Aorta (tissue), 5 donors: Measurements from ENCODE around the gene PRAMEF20. TPM values are rescaled to one million over a fixed set of nuclear protein-coding genes. Genes with fewer than 3 reads are reported as not detected.
"Not testable (repeated sequence)": the region's sequence is repeated elsewhere in the genome, so short reads cannot be mapped to it uniquely, and the experiment has no call there.

Experiments used
- ATAC-seq: fragments of 200-7000 bp; cut with Tn5 transposase; one replicate; pipeline ENCODE4 v1.9.1; 2022; ENCODE audit warnings: moderate library complexity; ENCODE audit not compliant: low FRiP score
- DNase-seq, 2 donors: peaks; one replicate each; pipeline ENCODE4 v3.0.0-alpha.2; 2020
- H3K27ac ChIP-seq, 2 donors: one replicate each; pipeline ENCODE4 v1.5.1; 2013; ENCODE audit warnings: low read length in 2 of 2, mild to moderate bottlenecking in 2 of 2, moderate library complexity in 2 of 2, control low read depth in 1 of 2, inconsistent platforms in 1 of 2, low read depth in 1 of 2
- H3K27me3 ChIP-seq, 2 donors: one replicate each; pipeline ENCODE4 v1.6.1; 2013; ENCODE audit warnings: control low read depth in 1 of 2, low read length in 1 of 2, mild to moderate bottlenecking in 1 of 2, moderate library complexity in 1 of 2; ENCODE audit not compliant: insufficient read depth in 2 of 2, control insufficient read depth in 1 of 2
- H3K36me3 ChIP-seq, 2 donors: one replicate each; pipeline ENCODE4 v1.6.1; 2013; ENCODE audit warnings: control low read depth in 1 of 2, low read length in 1 of 2, mild to moderate bottlenecking in 1 of 2; ENCODE audit not compliant: insufficient read depth in 2 of 2, control insufficient read depth in 1 of 2
- H3K4me1 ChIP-seq, 2 donors: one replicate each; pipeline ENCODE4 v1.6.1; 2013; ENCODE audit warnings: low read length in 2 of 2, control low read depth in 1 of 2, mild to moderate bottlenecking in 1 of 2, moderate library complexity in 1 of 2; ENCODE audit not compliant: insufficient read depth in 2 of 2, control insufficient read depth in 1 of 2
- H3K4me3 ChIP-seq, 2 donors: one replicate each; pipeline ENCODE4 v1.5.1; 2013; ENCODE audit warnings: low read length in 2 of 2, control low read depth in 1 of 2, mild to moderate bottlenecking in 1 of 2
- H3K9me3 ChIP-seq: one replicate; pipeline ENCODE4 v1.6.1; 2013; ENCODE audit warnings: mild to moderate bottlenecking, low read length; ENCODE audit not compliant: control insufficient read depth
- WGBS, 2 donors: extraction: QIAGEN DNeasy Blood & Tissue Kit; methylation state at CpG; one replicate each; pipeline ENCODE4 v1.1.7; 2013; 5-methylcytosine and 5-hydroxymethylcytosine counted together
- intact Hi-C, 2 donors: fragments of 100-400 bp; cut with DNase I; formaldehyde crosslinking; loops; one replicate each; pipeline versions ENCODE4 v1.14.2 to v1.15.0; 2022
- polyA plus RNA-seq, 2 donors: library from polyadenylated mRNA; stranded (reverse); fragments of 200-250 nt; gene quantifications; one replicate each; pipeline ENCODE4 v1.2.3, GENCODE V29; 2013
- total RNA-seq, 2 donors: library from RNA; stranded (reverse); fragmentation: NEBNext Ultra II Directional; extraction: Animal tissue kit (Norgen Biotek cat#: 25700); gene quantifications; one replicate each; pipeline ENCODE4 v1.2.1, GENCODE V29; 2021
- donor health status: healthy with polysubstance abuse.
- donor health status: Bipolar disorder and iron deficiency.
- donor health status: DM: no; HTN: no; CAD: no.
- donor health status: DM: no; HTN: no; CAD: no.
- donor health status: DM: yes; HTN: yes; CAD: no.

PRAMEF20 gene
- total and polyA plus RNA-seq, 4 donors, result not detected

DNA sequence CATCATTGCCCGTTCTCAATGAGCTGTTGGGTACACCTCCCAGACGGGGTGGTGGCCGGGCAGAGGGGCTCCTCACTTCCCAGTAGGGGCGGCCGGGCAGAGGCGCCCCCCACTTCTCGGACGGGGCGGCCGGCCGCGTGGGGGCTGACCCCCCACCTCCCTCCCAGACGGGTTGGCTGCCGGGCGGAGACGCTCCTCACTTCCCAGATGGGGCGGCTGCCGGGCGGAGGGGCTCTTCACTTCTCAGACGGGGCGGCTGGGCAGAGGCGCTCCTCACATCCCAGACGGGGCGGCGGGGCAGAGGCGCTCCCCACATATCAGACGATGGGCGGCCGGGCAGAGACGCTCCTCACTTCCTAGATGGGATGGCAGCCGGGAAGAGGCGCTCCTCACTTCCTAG lies 15.5 kb upstream of the PRAMEF20 start:
- H3K36me3 ChIP-seq, H3K27ac ChIP-seq, H3K4me3 ChIP-seq, intact Hi-C loops, H3K27me3 ChIP-seq, H3K4me1 ChIP-seq, H3K9me3 ChIP-seq, DNase-seq, ATAC-seq: not testable (repeated sequence)
- 92 to 95% methylated on average over 31 to 32 of the region's 32 CpGs for WGBS, 2 donors

DNA sequence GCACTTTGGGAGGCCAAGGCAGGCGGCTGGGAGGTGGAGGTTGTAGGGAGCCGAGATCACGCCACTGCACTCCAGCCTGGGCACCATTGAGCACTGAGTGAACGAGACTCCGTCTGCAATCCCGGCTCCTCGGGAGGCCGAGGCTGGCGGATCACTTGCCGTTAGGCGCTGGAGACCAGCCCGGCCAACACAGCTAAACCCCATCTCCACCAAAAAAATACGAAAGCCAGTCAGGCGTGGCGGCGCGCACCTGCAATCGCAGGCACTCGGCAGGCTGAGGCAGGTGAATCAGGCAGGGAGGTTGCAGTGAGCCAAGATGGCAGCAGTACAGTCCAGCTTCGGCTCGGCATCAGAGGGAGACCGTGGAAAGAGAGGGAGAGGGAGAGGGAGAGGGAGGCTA lies 14.9 kb upstream of the PRAMEF20 start:
- H3K4me1 ChIP-seq, intact Hi-C loops, H3K4me3 ChIP-seq, DNase-seq, H3K27me3 ChIP-seq, H3K9me3 ChIP-seq, H3K27ac ChIP-seq, H3K36me3 ChIP-seq, ATAC-seq: not testable (repeated sequence)
- 94 to 95% methylated on average over 18 to 22 of the region's 22 CpGs for WGBS, 2 donors

DNA sequence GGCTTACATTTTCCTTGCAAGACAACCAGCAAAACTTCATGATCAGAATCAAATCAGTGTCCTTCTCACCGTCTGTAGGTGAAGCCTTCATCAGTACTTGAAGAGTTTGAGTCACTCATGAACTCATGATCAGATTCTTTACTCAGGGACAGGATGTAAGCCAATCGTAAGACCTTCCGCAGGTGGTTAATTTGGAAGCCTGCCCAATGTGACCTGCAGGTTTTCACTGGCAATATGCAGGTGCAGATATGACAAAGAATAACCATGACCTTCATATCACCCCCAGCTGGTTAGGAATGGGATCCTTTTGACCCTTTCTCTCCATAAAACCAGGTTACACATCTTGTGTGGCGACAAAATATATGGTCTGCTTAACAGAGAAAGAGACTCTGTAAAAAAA lies 2.4 kb upstream of the PRAMEF20 start:
- ATAC-seq, result no peak
- H3K4me3 ChIP-seq, result peak overlapping the region in 1 of 2 donors; percentile 8
- intact Hi-C loops, result no loop called here
- H3K4me1 ChIP-seq, result no peaks in the 10 kb centered on the region
- H3K27me3 ChIP-seq, result no peaks in the 10 kb centered on the region
- H3K27ac ChIP-seq, result no peak overlapping the region
- no peak for DNase-seq
- peaks cover 3% of the 10 kb centered on the region for H3K9me3 ChIP-seq
- no peaks in the 10 kb centered on the region for H3K36me3 ChIP-seq
- WGBS, 2 donors, result 82 to 84% methylated on average over 4 of the region's 4 CpGs

DNA sequence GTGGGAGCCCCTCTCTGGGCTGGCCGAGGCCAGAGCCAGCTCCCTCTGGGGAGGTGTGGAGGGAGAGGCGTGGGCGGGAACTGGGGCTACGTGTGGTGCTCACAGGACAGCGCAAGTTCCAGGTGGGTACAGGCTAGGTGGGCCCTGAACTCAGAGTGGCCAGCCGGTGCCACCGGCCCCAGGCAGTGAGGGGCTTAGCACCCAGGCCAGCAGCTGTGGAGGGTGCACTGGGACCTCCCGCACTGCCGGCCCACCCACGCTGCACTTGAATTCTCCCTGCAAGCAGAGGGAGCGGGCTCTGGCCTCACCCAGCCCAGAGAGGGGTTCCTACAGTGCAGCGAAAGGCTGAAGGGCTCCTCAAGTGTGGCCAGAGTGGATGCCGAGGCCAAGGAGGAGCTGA lies 20.2 kb downstream of the PRAMEF20 start:
- WGBS, 2 donors, result 86 to 93% methylated on average over 13 of the region's 13 CpGs
- H3K27ac ChIP-seq, result no peak overlapping the region
- no peaks in the 10 kb centered on the region for H3K36me3 ChIP-seq

DNA sequence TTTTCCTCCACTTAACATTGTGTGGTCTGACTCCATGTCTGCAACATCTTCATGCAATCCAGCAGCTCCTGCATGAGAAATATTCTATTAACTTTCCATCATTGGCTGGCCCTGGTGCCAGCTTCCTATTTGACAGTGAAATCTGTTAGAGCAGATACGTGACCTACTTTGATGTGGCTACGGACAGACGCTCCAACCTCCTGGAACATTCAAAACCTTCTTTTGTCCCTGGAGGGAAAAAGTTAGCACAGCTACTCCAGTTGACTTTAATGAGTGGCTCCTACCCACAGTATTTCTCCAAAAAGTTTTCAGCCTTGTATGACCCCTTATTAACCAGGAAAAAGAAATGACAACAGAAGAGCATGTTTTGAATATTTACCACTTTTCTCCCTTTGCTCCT lies 22.0 kb downstream of the PRAMEF20 start:
- Histone ChIP-seq H3K4me1 (no peaks in the 10 kb centered on the region), H3K27ac (no peak overlapping the region), H3K27me3 (no peaks in the 10 kb centered on the region), H3K36me3 (no peaks in the 10 kb centered on the region), H3K9me3 (peaks cover 1% of the 10 kb centered on the region), H3K4me3 (no peak overlapping the region)
- intact Hi-C loops, result no loop called here
- WGBS, 2 donors, result 70 to 81% methylated on average over 3 of the region's 3 CpGs
- ATAC-seq (no peak), DNase-seq (no peak)

More for the DNA sequence above, 20.2 kb downstream of the PRAMEF20 start:
- Histone ChIP-seq H3K9me3 (peaks cover 1% of the 10 kb centered on the region), H3K4me1 (no peaks in the 10 kb centered on the region), H3K4me3 (no peak overlapping the region), H3K27me3 (no peaks in the 10 kb centered on the region)
- ATAC-seq (no peak), DNase-seq (no peak)
- intact Hi-C loops, result no loop called here

DNA sequence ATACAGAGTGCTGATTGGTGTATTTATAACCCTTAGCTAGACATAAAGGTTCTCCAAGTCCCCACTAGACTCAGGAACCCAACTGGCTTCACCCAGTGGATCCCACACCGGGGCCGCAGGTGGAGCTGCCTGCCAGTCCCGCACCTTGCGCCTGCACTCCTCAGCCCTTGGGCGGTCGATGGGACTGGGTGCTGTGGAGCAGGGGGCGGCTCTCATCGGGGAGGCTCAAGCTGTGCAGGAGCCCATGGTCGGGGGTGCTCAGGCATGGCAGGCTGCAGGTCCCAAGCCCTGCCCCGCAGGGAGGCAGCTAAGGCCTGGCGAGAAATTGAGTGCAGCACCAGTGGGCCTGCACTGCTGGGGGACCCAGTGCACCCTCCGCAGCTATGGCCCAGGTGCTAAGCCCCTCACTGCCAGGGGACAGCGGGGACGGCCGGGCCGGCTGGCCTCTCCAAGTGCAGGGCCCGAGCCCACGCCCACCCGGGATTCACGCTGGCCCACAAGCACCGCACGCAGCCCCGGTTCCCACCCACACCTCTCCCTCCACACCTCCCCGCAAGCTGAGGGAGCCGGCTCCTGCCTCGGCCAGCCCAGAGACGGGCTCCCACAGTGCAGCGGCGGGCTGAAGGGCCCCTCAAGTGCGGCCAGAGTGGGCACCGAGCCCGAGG lies 23.6 kb downstream of the PRAMEF20 start:
- 91 to 94% methylated on average over 30 to 32 of the region's 32 CpGs for WGBS, 2 donors
- H3K27me3 ChIP-seq, DNase-seq, H3K4me3 ChIP-seq, ATAC-seq, H3K4me1 ChIP-seq, H3K27ac ChIP-seq, H3K36me3 ChIP-seq, intact Hi-C loops, H3K9me3 ChIP-seq: not testable (repeated sequence)

DNA sequence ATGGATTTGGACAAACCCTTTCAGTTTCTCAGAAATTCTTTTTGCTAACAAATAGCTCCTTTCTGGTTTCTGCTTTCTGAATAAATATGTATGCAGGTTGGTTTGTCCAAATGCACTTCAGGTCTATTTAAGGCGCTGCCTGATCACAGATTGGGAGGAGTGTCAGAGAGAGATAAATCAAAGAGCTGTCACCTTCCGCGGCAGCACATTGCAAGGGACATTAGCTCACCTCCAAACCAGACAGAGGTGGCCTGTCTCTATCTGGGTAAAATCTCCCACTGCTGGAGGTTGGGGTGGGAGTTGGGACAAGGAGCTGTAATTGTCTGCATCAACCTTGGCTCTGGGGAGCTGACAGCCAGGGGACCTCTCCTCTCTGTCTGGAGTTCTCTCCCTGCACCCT lies 25.2 kb downstream of the PRAMEF20 start:
- Histone ChIP-seq H3K27me3 (no peaks in the 10 kb centered on the region), H3K9me3 (no peaks in the 10 kb centered on the region), H3K27ac (no peak overlapping the region), H3K36me3 (no peaks in the 10 kb centered on the region), H3K4me3 (no peak overlapping the region), H3K4me1 (no peaks in the 10 kb centered on the region)
- 56 to 71% methylated on average over 3 of the region's 3 CpGs for WGBS, 2 donors
- intact Hi-C loops, result no loop called here
- ATAC-seq, result no peak
- DNase-seq, result no peak

DNA sequence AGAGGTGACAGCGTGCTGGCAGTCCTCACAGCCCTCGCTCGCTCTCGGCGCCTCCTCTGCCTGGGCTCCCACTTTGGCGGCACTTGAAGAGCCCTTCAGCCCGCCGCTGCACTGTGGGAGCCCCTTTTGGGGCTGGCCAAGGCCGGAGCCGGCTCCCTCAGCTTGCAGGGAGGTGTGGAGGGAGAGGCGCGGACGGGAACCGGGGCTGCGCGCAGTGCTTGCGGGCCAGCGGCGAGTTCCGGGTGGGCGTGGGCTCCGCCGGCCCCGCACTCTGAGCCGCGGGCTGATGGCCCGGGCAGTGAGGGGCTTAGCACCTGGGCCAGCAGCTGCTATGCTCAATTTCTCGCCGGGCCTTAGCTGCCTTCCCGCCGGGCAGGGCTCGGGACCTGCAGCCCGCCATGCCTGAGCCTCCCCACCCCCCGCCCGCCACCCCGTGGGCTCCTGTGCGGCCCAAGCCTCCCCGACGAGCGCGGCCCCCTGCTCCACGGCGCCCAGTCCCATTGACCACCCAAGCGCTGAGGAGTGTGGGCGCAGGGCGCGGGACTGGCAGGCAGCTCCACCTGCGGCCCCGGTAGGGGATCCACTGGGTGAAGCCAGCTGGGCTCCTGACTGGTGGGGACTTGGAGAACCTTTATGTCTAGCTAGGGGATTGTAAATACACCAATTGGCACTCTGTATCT lies 29.0 kb downstream of the PRAMEF20 start:
- WGBS, 2 donors, result 93 to 94% methylated on average over 39 to 49 of the region's 49 CpGs
- H3K9me3 ChIP-seq, H3K27ac ChIP-seq, H3K36me3 ChIP-seq, intact Hi-C loops, DNase-seq, H3K27me3 ChIP-seq, H3K4me1 ChIP-seq, H3K4me3 ChIP-seq, ATAC-seq: not testable (repeated sequence)

DNA sequence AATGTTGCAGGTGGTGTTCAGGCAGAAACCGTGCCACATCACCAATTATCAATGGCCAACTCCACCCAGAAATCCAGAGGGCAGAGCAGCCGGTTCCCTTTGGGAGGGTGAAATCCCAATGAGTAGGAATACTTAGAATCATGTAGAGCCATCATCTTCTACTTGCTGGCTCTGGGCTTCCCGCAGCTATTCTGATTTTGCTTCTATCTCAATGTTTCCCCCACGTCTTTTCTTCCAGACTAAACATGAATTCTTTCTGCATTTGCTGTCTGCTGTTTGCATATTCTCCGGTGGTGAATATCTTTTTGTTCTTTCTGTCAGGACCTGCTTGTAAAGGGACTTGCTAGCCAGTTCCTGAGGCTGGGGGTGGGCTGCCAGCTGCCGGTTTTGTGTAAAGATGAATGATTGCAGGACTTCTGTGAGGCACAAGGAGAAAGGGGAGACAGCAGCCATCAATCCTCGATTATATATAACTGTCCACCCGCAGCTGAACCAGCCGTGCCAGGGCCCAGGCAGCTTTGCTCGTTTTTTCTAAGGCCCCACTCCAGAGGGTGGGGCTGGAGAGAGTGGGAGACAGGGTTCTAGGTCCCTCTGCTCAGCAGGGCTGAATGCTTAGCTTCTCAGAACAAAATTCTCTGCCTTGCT lies 33.2 kb downstream of the PRAMEF20 start:
- H3K27me3 ChIP-seq, result no peaks in the 10 kb centered on the region
- no peaks in the 10 kb centered on the region for H3K9me3 ChIP-seq
- intact Hi-C loops, result no loop called here
- no peak overlapping the region for H3K27ac ChIP-seq
- H3K36me3 ChIP-seq, result no peaks in the 10 kb centered on the region
- 21 to 22% methylated on average over 10 of the region's 10 CpGs for WGBS, 2 donors
- DNase-seq (no peak), ATAC-seq (no peak)
- H3K4me1 ChIP-seq, result no peaks in the 10 kb centered on the region
- no peak overlapping the region for H3K4me3 ChIP-seq
